Lung (tissue), 12 donors: ENCODE results near the gene TCHP. TPM values are rescaled to one million over a fixed set of nuclear protein-coding genes. Genes with fewer than 3 reads are reported as not detected.

Experiments used
- ATAC-seq: fragments of 200-7000 bp; cut with Tn5 transposase; one replicate; pipeline ENCODE4 v1.9.1; 2020; ENCODE audit warnings: moderate number of reproducible peaks; ENCODE audit not compliant: insufficient read depth, low FRiP score
- DNase-seq, 3 donors: peaks; one replicate each; pipeline ENCODE4 v3.0.0-alpha.2; 2013 to 2017
- H3K27ac ChIP-seq, 2 donors: one replicate each; pipeline ENCODE4 v1.5.1; 2013; ENCODE audit warnings: mild to moderate bottlenecking in 2 of 2, moderate library complexity in 2 of 2, control low read depth in 1 of 2, inconsistent platforms in 1 of 2, low read depth in 1 of 2, low read length in 1 of 2
- H3K27me3 ChIP-seq, 3 donors: one replicate each; pipeline ENCODE4 v1.5.1; 2013; ENCODE audit warnings: low read length in 2 of 3; ENCODE audit not compliant: control insufficient read depth in 3 of 3, insufficient read depth in 3 of 3
- H3K36me3 ChIP-seq, 4 donors: one replicate each; pipeline ENCODE4 v1.5.1; 2013; ENCODE audit warnings: low read length in 4 of 4, mild to moderate bottlenecking in 1 of 4, moderate library complexity in 1 of 4; ENCODE audit not compliant: control insufficient read depth in 4 of 4, insufficient read depth in 4 of 4
- H3K4me1 ChIP-seq, 5 donors: one replicate each; pipeline ENCODE4 v1.5.1; 2013; ENCODE audit warnings: low read length in 5 of 5, mild to moderate bottlenecking in 2 of 5, moderate library complexity in 1 of 5; ENCODE audit not compliant: control insufficient read depth in 5 of 5, insufficient read depth in 5 of 5
- H3K4me3 ChIP-seq: one replicate; pipeline ENCODE4 v1.5.1; 2013; ENCODE audit warnings: mild to moderate bottlenecking, control low read depth, moderate library complexity
- H3K9ac ChIP-seq, 2 donors: one replicate each; pipeline ENCODE4 v1.5.1; 2013; ENCODE audit warnings: low read length in 2 of 2, control low read depth in 1 of 2; ENCODE audit not compliant: insufficient read depth in 1 of 2
- H3K9me3 ChIP-seq, 4 donors: one replicate each; pipeline ENCODE4 v1.5.1; 2013; ENCODE audit warnings: low read length in 3 of 4, mild to moderate bottlenecking in 1 of 4, moderate library complexity in 1 of 4; ENCODE audit not compliant: control insufficient read depth in 4 of 4, insufficient read depth in 3 of 4
- CTCF ChIP-seq: IDR thresholded peaks from 2 replicates; pipeline ENCODE4 v1.5.1; 2012; ENCODE audit warnings: mild to moderate bottlenecking; ENCODE audit errors: control extremely low read depth, extremely low read depth
- WGBS, 2 donors: extraction: QIAGEN DNeasy Blood & Tissue Kit; methylation state at CpG; one replicate each; pipeline ENCODE4 v1.1.7; 2013; 5-methylcytosine and 5-hydroxymethylcytosine counted together
- polyA plus RNA-seq, 2 donors: library from polyadenylated mRNA; stranded (reverse); fragments of 200-250 nt; gene quantifications; one replicate each; pipeline ENCODE4 v1.2.1, GENCODE V29; 2013
- total RNA-seq, 2 donors: library from RNA; depleted of rRNA in 1 of 2; stranded (reverse); fragments of >200 nt in 1 of 2; gene quantifications; one replicate each; pipeline ENCODE4 v1.2.1, GENCODE V29; 2014 to 2021
- donor health status: control.
- donor health status: control.
- donor health status: Bipolar disorder and iron deficiency.
- donor health status: healthy.
- donor health status: DM: yes; HTN: yes; CAD: no.

The TCHP gene
- total and polyA plus RNA-seq, 4 donors = 10.4 to 17.5 (median 12.0) TPM

- Histone ChIP-seq H3K9me3 (no peaks in the 10 kb centered on the region), H3K27ac (peak overlapping the region in 1 of 2 donors; percentile 74), H3K4me1 (peaks cover 3 to 18% (median 15%) of the 10 kb centered on the region in 5 donors), H3K4me3 (no peak overlapping the region), H3K36me3 (peaks cover 7 to 44% (median 33%) of the 10 kb centered on the region in 4 donors), H3K9ac (no peak overlapping the region), H3K27me3 (no peaks in the 10 kb centered on the region)
- DNase-seq = no peak
- WGBS, 2 donors = 90 to 93% methylated on average over 5 of the region's 5 CpGs
- no peak for TF ChIP-seq CTCF
- ATAC-seq = no peak
Observed at GRCh38 chr12:109953656-109954055, 53.6 kb downstream of the TCHP start.

- no peaks in the 10 kb centered on the region for H3K9me3 ChIP-seq
- H3K4me1 ChIP-seq = peaks cover 0 to 1% (median 0%) of the 10 kb centered on the region in 5 donors
- DNase-seq (no peak), ATAC-seq (no peak)
- no peak overlapping the region for H3K27ac ChIP-seq
- WGBS, 2 donors = 98% methylated on average over 7 of the region's 7 CpGs
- H3K27me3 ChIP-seq = no peaks in the 10 kb centered on the region
- H3K4me3 ChIP-seq = no peak overlapping the region
- H3K9ac ChIP-seq = no peak overlapping the region
- H3K36me3 ChIP-seq = peaks cover 11 to 38% (median 15%) of the 10 kb centered on the region in 4 donors
- TF ChIP-seq CTCF = no peak
Observed at GRCh38 chr12:109958374-109958773, 58.3 kb downstream of the TCHP start.

DNA sequence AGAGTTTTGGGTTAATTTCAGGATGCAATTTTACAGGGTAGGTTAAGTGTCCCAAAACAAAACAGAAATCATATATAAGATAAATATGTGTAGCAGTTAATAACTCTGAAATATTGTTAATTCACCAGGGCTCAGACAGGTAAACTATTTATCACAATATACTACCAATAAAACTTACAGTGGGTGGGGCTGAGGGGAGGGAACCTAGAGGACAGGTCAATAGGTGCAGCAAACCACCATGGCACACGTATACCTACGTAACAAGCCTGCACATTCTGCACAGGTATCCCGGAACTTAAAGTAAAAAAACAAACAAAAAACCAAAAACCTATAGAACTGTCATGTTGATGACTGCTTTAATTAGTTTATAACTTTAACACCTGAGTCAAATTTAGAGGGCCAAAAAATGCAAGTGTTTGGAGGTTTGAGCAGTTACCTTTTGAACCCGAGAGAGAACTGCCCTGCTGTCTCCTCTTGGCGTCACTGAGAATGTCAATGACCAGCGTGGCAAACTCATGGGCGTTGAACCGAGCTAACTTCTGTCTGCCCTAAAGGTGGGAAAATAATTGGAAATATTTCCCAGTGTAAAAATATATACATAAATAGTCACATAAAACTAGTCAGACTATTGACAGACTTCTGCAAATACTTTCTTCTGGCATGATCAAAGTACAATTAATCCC is 59.5 kb downstream of the TCHP start:
- Histone ChIP-seq H3K4me1 (no peaks in the 10 kb centered on the region), H3K4me3 (no peak overlapping the region), H3K36me3 (peaks cover 11 to 35% (median 17%) of the 10 kb centered on the region in 4 donors), H3K9me3 (no peaks in the 10 kb centered on the region), H3K9ac (no peak overlapping the region), H3K27me3 (no peaks in the 10 kb centered on the region), H3K27ac (no peak overlapping the region)
- ATAC-seq (no peak), DNase-seq (no peak)
- 97 to 98% methylated on average over 8 of the region's 8 CpGs for WGBS, 2 donors
- TF ChIP-seq CTCF = no peak
